ENCODE data around the gene XKR3.
"Not testable (repeated sequence)": the region's sequence is repeated elsewhere in the genome, so short reads cannot be mapped to it uniquely, and the experiment has no call there.

Gene XKR3

DNA sequence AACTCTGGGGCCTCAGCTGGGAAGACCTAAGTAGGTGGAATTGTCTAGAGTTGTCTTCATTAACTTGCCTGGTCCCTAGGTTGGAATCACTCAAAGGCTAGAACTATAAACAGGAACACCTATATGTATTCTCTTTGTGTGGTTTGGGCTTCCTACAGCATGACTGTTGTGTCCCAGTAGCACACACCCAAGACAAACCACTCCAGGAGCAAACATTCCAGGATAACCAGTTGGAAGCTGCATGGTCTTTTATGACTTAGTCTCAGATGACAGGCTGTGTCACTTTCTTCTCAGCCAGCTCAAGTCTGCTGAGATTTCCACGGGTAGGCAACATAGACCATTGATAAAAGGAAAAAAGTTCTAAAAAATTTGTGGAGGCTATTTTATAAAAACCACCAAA, 90.9 kb downstream of the XKR3 start:
- not testable (repeated sequence) for DNase-seq
